WTC11 (cell line): ENCODE results near the gene C2orf92. TPM values are rescaled to one million over a fixed set of nuclear protein-coding genes. Genes with fewer than 3 reads are reported as not detected.

Experiments
- ATAC-seq: fragments of 200-7000 bp; cut with Tn5 transposase; 2 replicates; pipeline ENCODE4 v1.10.0; 2021; ENCODE audit warnings: mild to moderate bottlenecking, moderate library complexity
- CTCF ChIA-PET: fragments of 300-600 bp; sonication (Branson Sonifier 250); formaldehyde crosslinking; loops from one replicate; lab custom pipeline; 2021; ENCODE audit warnings: antibody characterized with exemption; lab: Charles Lee
- POLR2A ChIA-PET: fragments of 350-600 bp; sonication (Branson Sonifier 250); formaldehyde crosslinking; loops from one replicate; lab custom pipeline; 2021; ENCODE audit warnings: antibody characterized with exemption; lab: Charles Lee
- DNase-seq: peaks from one replicate; pipeline ENCODE4 v3.0.0; 2021; ENCODE audit warnings: low spot score
- H3K27ac Mint-ChIP-seq: 2 replicates; pipeline ENCODE4 v1.8.0; 2021; ENCODE audit warnings: mixed read lengths
- H3K27me3 Mint-ChIP-seq: 2 replicates; pipeline ENCODE4 v1.8.0; 2021; ENCODE audit warnings: low read depth, mild to moderate bottlenecking, moderate library complexity, mixed read lengths
- H3K36me3 Mint-ChIP-seq: 2 replicates; pipeline ENCODE4 v1.8.0; 2021; ENCODE audit warnings: mixed read lengths
- H3K4me1 Mint-ChIP-seq: 2 replicates; pipeline ENCODE4 v1.8.0; 2022; ENCODE audit warnings: mixed read lengths
- H3K4me3 Mint-ChIP-seq: 2 replicates; pipeline ENCODE4 v1.8.0; 2021; ENCODE audit warnings: mild to moderate bottlenecking, moderate library complexity, mixed read lengths
- H3K9me3 Mint-ChIP-seq: 2 replicates; pipeline ENCODE4 v1.8.0; 2021; ENCODE audit warnings: mixed read lengths
- CBFB ChIP-seq: sonication (generic); formaldehyde crosslinking; IDR thresholded peaks from 2 replicates; pipeline ENCODE4 v1.8.1; 2022; ENCODE audit warnings: mild to moderate bottlenecking, low read depth, missing genetic modification reagents
- CTCF ChIP-seq: fragments of 200-600 bp; IDR thresholded peaks from 2 replicates; pipeline ENCODE4 v1.8.0; 2022; ENCODE audit warnings: antibody characterized with exemption
- EMX1 ChIP-seq: fragments of 250-450 bp; sonication (Bioruptor Pico); IDR thresholded peaks from 2 replicates; pipeline ENCODE4 v1.8.0; 2021; ENCODE audit warnings: mild to moderate bottlenecking
- FOXK1 ChIP-seq: sonication (generic); formaldehyde crosslinking; IDR thresholded peaks from 2 replicates; pipeline ENCODE4 v1.8.0; 2022; ENCODE audit warnings: mild to moderate bottlenecking, moderate library complexity, missing genetic modification reagents
- NFE2L1 ChIP-seq: sonication (generic); formaldehyde crosslinking; IDR thresholded peaks from 2 replicates; pipeline ENCODE4 v1.8.1; 2023; ENCODE audit warnings: missing genetic modification reagents
- NR2C2 ChIP-seq: sonication (generic); formaldehyde crosslinking; IDR thresholded peaks from 2 replicates; pipeline ENCODE4 v1.8.0; 2022; ENCODE audit warnings: mild to moderate bottlenecking, missing genetic modification reagents
- NR3C1 ChIP-seq: sonication (generic); formaldehyde crosslinking; conservative IDR thresholded peaks from 2 replicates; pipeline ENCODE4 v1.8.1; 2023; ENCODE audit warnings: low read depth, mild to moderate bottlenecking, missing genetic modification reagents
- STAT6 ChIP-seq: sonication (generic); formaldehyde crosslinking; conservative IDR thresholded peaks from 2 replicates; pipeline ENCODE4 v1.8.1; 2023; ENCODE audit warnings: mild to moderate bottlenecking, low read depth, missing genetic modification reagents, moderate library complexity
- TEAD1 ChIP-seq: sonication (generic); formaldehyde crosslinking; IDR thresholded peaks from 2 replicates; pipeline ENCODE4 v1.8.0; 2022; ENCODE audit warnings: mild to moderate bottlenecking, missing genetic modification reagents
- ZNF396 ChIP-seq: fragments of 250-450 bp; sonication (Bioruptor Pico); IDR thresholded peaks from 2 replicates; pipeline ENCODE4 v1.8.0; 2021; ENCODE audit warnings: mild to moderate bottlenecking, moderate library complexity, borderline replicate concordance
- total RNA-seq: library from RNA; stranded (reverse); gene quantifications from 3 replicates; pipeline ENCODE4 v1.2.3, GENCODE V29; 2021
- TF ChIP-seq, protein P1 (sequence below): sonication (generic); formaldehyde crosslinking; IDR thresholded peaks from 2 replicates; pipeline ENCODE4 v1.8.1; 2023; ENCODE audit warnings: mild to moderate bottlenecking, missing genetic modification reagents, borderline replicate concordance
- TF ChIP-seq, protein P2 (sequence below): sonication (generic); formaldehyde crosslinking; IDR thresholded peaks from 2 replicates; pipeline ENCODE4 v1.8.0; 2022; ENCODE audit warnings: missing genetic modification reagents
- TF ChIP-seq, protein P3 (sequence below): fragments of 250-450 bp; sonication (Bioruptor Pico); IDR thresholded peaks from 2 replicates; pipeline ENCODE4 v2.1.2; 2022; ENCODE audit warnings: mild to moderate bottlenecking, moderate library complexity
- TF ChIP-seq, protein P4 (sequence below): sonication (generic); formaldehyde crosslinking; IDR thresholded peaks from 2 replicates; pipeline ENCODE4 v1.8.1; 2022; ENCODE audit warnings: low read depth, mild to moderate bottlenecking, moderate library complexity, missing genetic modification reagents, borderline replicate concordance
- TF ChIP-seq, protein P5 (sequence below): sonication (generic); formaldehyde crosslinking; conservative IDR thresholded peaks from 2 replicates; pipeline ENCODE4 v1.8.1; 2022; ENCODE audit warnings: mild to moderate bottlenecking, missing genetic modification reagents
- TF ChIP-seq, protein P6 (sequence below): sonication (generic); formaldehyde crosslinking; IDR thresholded peaks from 2 replicates; pipeline ENCODE4 v1.8.1; 2022; ENCODE audit warnings: mild to moderate bottlenecking, missing genetic modification reagents, moderate library complexity, borderline replicate concordance

Gene C2orf92
- total RNA-seq, 1 experiment from 2014 or later = 5.2 TPM

- TF ChIP-seq FOXK1 = no peak
- TF ChIP-seq, protein P1, sequence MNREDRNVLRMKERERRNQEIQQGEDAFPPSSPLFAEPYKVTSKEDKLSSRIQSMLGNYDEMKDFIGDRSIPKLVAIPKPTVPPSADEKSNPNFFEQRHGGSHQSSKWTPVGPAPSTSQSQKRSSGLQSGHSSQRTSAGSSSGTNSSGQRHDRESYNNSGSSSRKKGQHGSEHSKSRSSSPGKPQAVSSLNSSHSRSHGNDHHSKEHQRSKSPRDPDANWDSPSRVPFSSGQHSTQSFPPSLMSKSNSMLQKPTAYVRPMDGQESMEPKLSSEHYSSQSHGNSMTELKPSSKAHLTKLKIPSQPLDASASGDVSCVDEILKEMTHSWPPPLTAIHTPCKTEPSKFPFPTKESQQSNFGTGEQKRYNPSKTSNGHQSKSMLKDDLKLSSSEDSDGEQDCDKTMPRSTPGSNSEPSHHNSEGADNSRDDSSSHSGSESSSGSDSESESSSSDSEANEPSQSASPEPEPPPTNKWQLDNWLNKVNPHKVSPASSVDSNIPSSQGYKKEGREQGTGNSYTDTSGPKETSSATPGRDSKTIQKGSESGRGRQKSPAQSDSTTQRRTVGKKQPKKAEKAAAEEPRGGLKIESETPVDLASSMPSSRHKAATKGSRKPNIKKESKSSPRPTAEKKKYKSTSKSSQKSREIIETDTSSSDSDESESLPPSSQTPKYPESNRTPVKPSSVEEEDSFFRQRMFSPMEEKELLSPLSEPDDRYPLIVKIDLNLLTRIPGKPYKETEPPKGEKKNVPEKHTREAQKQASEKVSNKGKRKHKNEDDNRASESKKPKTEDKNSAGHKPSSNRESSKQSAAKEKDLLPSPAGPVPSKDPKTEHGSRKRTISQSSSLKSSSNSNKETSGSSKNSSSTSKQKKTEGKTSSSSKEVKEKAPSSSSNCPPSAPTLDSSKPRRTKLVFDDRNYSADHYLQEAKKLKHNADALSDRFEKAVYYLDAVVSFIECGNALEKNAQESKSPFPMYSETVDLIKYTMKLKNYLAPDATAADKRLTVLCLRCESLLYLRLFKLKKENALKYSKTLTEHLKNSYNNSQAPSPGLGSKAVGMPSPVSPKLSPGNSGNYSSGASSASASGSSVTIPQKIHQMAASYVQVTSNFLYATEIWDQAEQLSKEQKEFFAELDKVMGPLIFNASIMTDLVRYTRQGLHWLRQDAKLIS = no peak
- TF ChIP-seq, protein P2, sequence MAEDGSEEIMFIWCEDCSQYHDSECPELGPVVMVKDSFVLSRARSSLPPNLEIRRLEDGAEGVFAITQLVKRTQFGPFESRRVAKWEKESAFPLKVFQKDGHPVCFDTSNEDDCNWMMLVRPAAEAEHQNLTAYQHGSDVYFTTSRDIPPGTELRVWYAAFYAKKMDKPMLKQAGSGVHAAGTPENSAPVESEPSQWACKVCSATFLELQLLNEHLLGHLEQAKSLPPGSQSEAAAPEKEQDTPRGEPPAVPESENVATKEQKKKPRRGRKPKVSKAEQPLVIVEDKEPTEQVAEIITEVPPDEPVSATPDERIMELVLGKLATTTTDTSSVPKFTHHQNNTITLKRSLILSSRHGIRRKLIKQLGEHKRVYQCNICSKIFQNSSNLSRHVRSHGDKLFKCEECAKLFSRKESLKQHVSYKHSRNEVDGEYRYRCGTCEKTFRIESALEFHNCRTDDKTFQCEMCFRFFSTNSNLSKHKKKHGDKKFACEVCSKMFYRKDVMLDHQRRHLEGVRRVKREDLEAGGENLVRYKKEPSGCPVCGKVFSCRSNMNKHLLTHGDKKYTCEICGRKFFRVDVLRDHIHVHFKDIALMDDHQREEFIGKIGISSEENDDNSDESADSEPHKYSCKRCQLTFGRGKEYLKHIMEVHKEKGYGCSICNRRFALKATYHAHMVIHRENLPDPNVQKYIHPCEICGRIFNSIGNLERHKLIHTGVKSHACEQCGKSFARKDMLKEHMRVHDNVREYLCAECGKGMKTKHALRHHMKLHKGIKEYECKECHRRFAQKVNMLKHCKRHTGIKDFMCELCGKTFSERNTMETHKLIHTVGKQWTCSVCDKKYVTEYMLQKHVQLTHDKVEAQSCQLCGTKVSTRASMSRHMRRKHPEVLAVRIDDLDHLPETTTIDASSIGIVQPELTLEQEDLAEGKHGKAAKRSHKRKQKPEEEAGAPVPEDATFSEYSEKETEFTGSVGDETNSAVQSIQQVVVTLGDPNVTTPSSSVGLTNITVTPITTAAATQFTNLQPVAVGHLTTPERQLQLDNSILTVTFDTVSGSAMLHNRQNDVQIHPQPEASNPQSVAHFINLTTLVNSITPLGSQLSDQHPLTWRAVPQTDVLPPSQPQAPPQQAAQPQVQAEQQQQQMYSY (CRISPR knock-in tag) = no peak
- TF ChIP-seq CBFB = no peak
- no peak for TF ChIP-seq STAT6 (CRISPR knock-in tag)
- no peak for TF ChIP-seq EMX1 (CRISPR knock-in tag)
- TF ChIP-seq NFE2L1 = no peak
- TF ChIP-seq CTCF = no peak
- TF ChIP-seq TEAD1 = no peak
- TF ChIP-seq NR2C2 = no peak
- TF ChIP-seq, protein P3, sequence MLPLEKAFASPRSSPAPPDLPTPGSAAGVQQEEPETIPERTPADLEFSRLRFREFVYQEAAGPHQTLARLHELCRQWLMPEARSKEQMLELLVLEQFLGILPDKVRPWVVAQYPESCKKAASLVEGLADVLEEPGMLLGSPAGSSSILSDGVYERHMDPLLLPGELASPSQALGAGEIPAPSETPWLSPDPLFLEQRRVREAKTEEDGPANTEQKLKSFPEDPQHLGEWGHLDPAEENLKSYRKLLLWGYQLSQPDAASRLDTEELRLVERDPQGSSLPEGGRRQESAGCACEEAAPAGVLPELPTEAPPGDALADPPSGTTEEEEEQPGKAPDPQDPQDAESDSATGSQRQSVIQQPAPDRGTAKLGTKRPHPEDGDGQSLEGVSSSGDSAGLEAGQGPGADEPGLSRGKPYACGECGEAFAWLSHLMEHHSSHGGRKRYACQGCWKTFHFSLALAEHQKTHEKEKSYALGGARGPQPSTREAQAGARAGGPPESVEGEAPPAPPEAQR (CRISPR knock-in tag) = no peak
- TF ChIP-seq, protein P4, sequence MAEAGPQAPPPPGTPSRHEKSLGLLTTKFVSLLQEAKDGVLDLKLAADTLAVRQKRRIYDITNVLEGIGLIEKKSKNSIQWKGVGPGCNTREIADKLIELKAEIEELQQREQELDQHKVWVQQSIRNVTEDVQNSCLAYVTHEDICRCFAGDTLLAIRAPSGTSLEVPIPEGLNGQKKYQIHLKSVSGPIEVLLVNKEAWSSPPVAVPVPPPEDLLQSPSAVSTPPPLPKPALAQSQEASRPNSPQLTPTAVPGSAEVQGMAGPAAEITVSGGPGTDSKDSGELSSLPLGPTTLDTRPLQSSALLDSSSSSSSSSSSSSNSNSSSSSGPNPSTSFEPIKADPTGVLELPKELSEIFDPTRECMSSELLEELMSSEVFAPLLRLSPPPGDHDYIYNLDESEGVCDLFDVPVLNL (CRISPR knock-in tag) = no peak
- TF ChIP-seq, protein P5, sequence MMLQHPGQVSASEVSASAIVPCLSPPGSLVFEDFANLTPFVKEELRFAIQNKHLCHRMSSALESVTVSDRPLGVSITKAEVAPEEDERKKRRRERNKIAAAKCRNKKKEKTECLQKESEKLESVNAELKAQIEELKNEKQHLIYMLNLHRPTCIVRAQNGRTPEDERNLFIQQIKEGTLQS = no peak
- no peak for TF ChIP-seq ZNF396 (CRISPR knock-in tag)
- TF ChIP-seq, protein P6, sequence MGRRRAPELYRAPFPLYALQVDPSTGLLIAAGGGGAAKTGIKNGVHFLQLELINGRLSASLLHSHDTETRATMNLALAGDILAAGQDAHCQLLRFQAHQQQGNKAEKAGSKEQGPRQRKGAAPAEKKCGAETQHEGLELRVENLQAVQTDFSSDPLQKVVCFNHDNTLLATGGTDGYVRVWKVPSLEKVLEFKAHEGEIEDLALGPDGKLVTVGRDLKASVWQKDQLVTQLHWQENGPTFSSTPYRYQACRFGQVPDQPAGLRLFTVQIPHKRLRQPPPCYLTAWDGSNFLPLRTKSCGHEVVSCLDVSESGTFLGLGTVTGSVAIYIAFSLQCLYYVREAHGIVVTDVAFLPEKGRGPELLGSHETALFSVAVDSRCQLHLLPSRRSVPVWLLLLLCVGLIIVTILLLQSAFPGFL (CRISPR knock-in tag) = no peak
- TF ChIP-seq NR3C1 (CRISPR knock-in tag) = no peak
- Mint-ChIP-seq H3K4me1 (peaks cover 11% of the 10 kb centered on the region), H3K27ac (no peak overlapping the region), H3K9me3 (peaks cover 7% of the 10 kb centered on the region), H3K4me3 (no peak overlapping the region), H3K27me3 (no peaks in the 10 kb centered on the region; the same call in 1 of the 2 replicates), H3K36me3 (no peaks in the 10 kb centered on the region)
- ChIA-PET CTCF (interaction anchor here (0.9 to 2.8 kb wide), 5 partner anchors 12 to 134 kb away, joined by 3 to 16 read pairs (median 5); no protein-coding TSS in a partner anchor), POLR2A (no interaction called here)
- ATAC-seq (no peak; the same call in 1 of the 2 replicates), DNase-seq (no peak)
These were observed 55.6 kb downstream of the C2orf92 start for GRCh38 chr2:97724946-97725688.
